ENCODE data around the gene ZNF615. TPM values are rescaled to one million over a fixed set of nuclear protein-coding genes. Genes with fewer than 3 reads are reported as not detected.

Gene ZNF615
- total RNA-seq, 1 experiment from 2014 or later: 11.3 TPM

GRCh38 chr19:52020506-52020905 lies 12.5 kb upstream of the ZNF615 start:
- no peak overlapping the region for H3T11ph ChIP-seq (ENCODE audit: low read length)

More at GRCh38 chr19:52020506-52020905, 12.5 kb upstream of the ZNF615 start:
- no peak overlapping the region for H3K23ac ChIP-seq (ENCODE audit: insufficient read length, low read depth, low read length)
- H3K27me3 ChIP-seq (ENCODE audit: insufficient read depth, low read length): no peaks in the 10 kb centered on the region
- H2AFZ ChIP-seq (ENCODE audit: low read length): no peak overlapping the region
- no CpG with 5 or more reads among the region's 4 CpGs for WGBS (ENCODE audit: extremely low coverage, insufficient read length, low lambda C conversion rate)
- H4K8ac ChIP-seq (replicated peaks; ENCODE audit: insufficient read length, low read depth, low read length): no peak overlapping the region
- no peak overlapping the region for H4K5ac ChIP-seq (ENCODE audit: insufficient read length, low read depth, low read length)
- no peak overlapping the region for H3K18ac ChIP-seq (ENCODE audit: insufficient read length, low read depth, low read length)
- H3K27ac ChIP-seq (ENCODE audit: insufficient read length, low read depth, low read length): no peak overlapping the region
- H3K9me3 ChIP-seq (ENCODE audit: control insufficient read depth, low read depth, low read length): no peaks in the 10 kb centered on the region
- no peak for TF ChIP-seq CTCF (conservative IDR thresholded peaks at IDR 0.05)
- H3K4ac ChIP-seq (ENCODE audit: low read depth, low read length): no peak overlapping the region
- H2AK5ac ChIP-seq (ENCODE audit: insufficient read length, low read length): no peak overlapping the region
- no peak overlapping the region for H3K4me3 Mint-ChIP-seq
- H3K79me1 ChIP-seq (ENCODE audit: insufficient read depth, low read depth, low read length, poor library complexity, severe bottlenecking): no peaks in the 10 kb centered on the region
- H3K56ac ChIP-seq (ENCODE audit: insufficient read length, low read depth, low read length): no peak overlapping the region
- no peaks in the 10 kb centered on the region for H3K23me2 ChIP-seq (ENCODE audit: insufficient read length, low read depth, low read length, poor library complexity, severe bottlenecking)
- DNase-seq: no peak
- peaks cover 7 to 33% of the 10 kb centered on the region in 2 experiments; a peak in 4 of 5 replicates for H3K9me3 Mint-ChIP-seq
- H3K27me3 Mint-ChIP-seq (ENCODE audit: low read depth): no peaks in the 10 kb centered on the region
- no peak overlapping the region for H3K27ac Mint-ChIP-seq
- H4K91ac ChIP-seq (ENCODE audit: insufficient read length, low read depth, low read length): no peak overlapping the region
- H3K9ac ChIP-seq (ENCODE audit: extremely low read depth, insufficient read length, low read length): no peak overlapping the region
- peaks cover 93 to 95% (median 93%) of the 10 kb centered on the region in 3 experiments for H3K36me3 Mint-ChIP-seq (ENCODE audit: insufficient read depth in 1 of 3, low read depth in 3 of 3)
- H3K14ac ChIP-seq (ENCODE audit: insufficient read depth, low read length): no peak overlapping the region
- no peaks in the 10 kb centered on the region for H3K79me2 ChIP-seq (ENCODE audit: insufficient read depth, low read length)
- no peak overlapping the region for H2BK120ac ChIP-seq (ENCODE audit: low read depth, low read length, poor library complexity, severe bottlenecking)
- no peaks in the 10 kb centered on the region for H3K4me1 ChIP-seq (ENCODE audit: insufficient read depth, low read length)
- no peak overlapping the region for H2BK12ac ChIP-seq (ENCODE audit: insufficient read length, low read depth, low read length)
- no peaks in the 10 kb centered on the region for H3K4me1 Mint-ChIP-seq
- H3K4me2 ChIP-seq (ENCODE audit: insufficient read depth, insufficient read length, low read length): no peak overlapping the region
- H2BK20ac ChIP-seq (ENCODE audit: low read depth, low read length, poor library complexity, severe bottlenecking): no peak overlapping the region
- no peak overlapping the region for H2BK15ac ChIP-seq (ENCODE audit: low read depth, low read length)
- H4K20me1 ChIP-seq (ENCODE audit: control insufficient read depth, insufficient read depth, insufficient read length): no peaks in the 10 kb centered on the region
- no peak overlapping the region for H2BK5ac ChIP-seq (ENCODE audit: insufficient read length, low read length)

Data from H9 (cell line).